Measurements from ENCODE around the gene RASA4. TPM values are rescaled to one million over a fixed set of nuclear protein-coding genes. Genes with fewer than 3 reads are reported as not detected.

Gene RASA4
- polyA plus RNA-seq, 1 of the 3 experiments (the other 2 are of a cell fraction): 31.7 TPM

Small RNA genes within 50 kb of the gene (small RNA-seq; reads per million reads assigned to genes)
- gene UPK3BL1: 0 reads per million in 7 experiments

Other genes with a start within 250 kb of the RASA4 start
- gene PRKRIP1, start 220.4 kb downstream of the RASA4 start, polyA plus RNA-seq (2012; rRNA removed): 41.2 and 55.0 TPM in 2 replicates
- gene ORAI2, start 183.2 kb downstream of the RASA4 start, polyA plus RNA-seq (2012; rRNA removed): 78.7 and 85.8 TPM in 2 replicates
- gene ALKBH4, start 151.9 kb downstream of the RASA4 start, polyA plus RNA-seq (2012; rRNA removed): 13.7 and 18.1 TPM in 2 replicates
- 44.9 and 53.2 TPM in 2 replicates for gene LRWD1, start 151.8 kb downstream of the RASA4 start, polyA plus RNA-seq (2012; rRNA removed)
- 290 and 299 TPM in 2 replicates for gene POLR2J, start 137.8 kb downstream of the RASA4 start, polyA plus RNA-seq (2012; rRNA removed)
- 15.5 and 19.5 TPM in 2 replicates for gene RASA4B, start 99.0 kb downstream of the RASA4 start, polyA plus RNA-seq (2012; rRNA removed)
- gene UPK3BL2, start 73.1 kb downstream of the RASA4 start, polyA plus RNA-seq (2012; rRNA removed): 6.4 and 10.4 TPM in 2 replicates
- gene SPDYE2, start 65.5 kb downstream of the RASA4 start, polyA plus RNA-seq (2012; rRNA removed): not detected in 2 replicates
- 47.8 and 57.6 TPM in 2 replicates for gene POLR2J3, start 44.2 kb downstream of the RASA4 start, polyA plus RNA-seq (2012; rRNA removed)
- 16.5 and 20.6 TPM in 2 replicates for gene UPK3BL1, start 26.0 kb upstream of the RASA4 start, polyA plus RNA-seq (2012; rRNA removed)
- not detected in 2 replicates for gene SPDYE2B, start 33.6 kb upstream of the RASA4 start, polyA plus RNA-seq (2012; rRNA removed)
- 3.5 and 4.8 TPM in 2 replicates for gene POLR2J2, start 54.9 kb upstream of the RASA4 start, polyA plus RNA-seq (2012; rRNA removed)
- 12.8 and 17.0 TPM in 2 replicates for gene FAM185A, start 132.2 kb upstream of the RASA4 start, polyA plus RNA-seq (2012; rRNA removed)